ENCODE measurements around the gene CMSS1.

Gene CMSS1

GRCh38 chr3:99928771-99929744 is 111.4 kb downstream of the CMSS1 start:
- DNase-seq (ENCODE audit: extremely low read depth in 1 of 2, low read depth in 1 of 2): no peak

- no peak for DNase-seq (ENCODE audit: extremely low read depth in 1 of 2, low read depth in 1 of 2)
Measured at GRCh38 chr3:99929745-99930139, 112.1 kb downstream of the CMSS1 start.

GRCh38 chr3:99931059-99931458 is 113.4 kb downstream of the CMSS1 start:
- no peak for DNase-seq (ENCODE audit: extremely low read depth in 1 of 2, low read depth in 1 of 2)

GRCh38 chr3:99933971-99934750 is 116.5 kb downstream of the CMSS1 start:
- no peak for DNase-seq (ENCODE audit: extremely low read depth in 1 of 2, low read depth in 1 of 2)

GRCh38 chr3:99934975-99935797 is 117.5 kb downstream of the CMSS1 start:
- DNase-seq (ENCODE audit: extremely low read depth in 1 of 2, low read depth in 1 of 2): no peak

GRCh38 chr3:99938270-99938911 is 120.7 kb downstream of the CMSS1 start:
- DNase-seq (ENCODE audit: extremely low read depth in 1 of 2, low read depth in 1 of 2): no peak

- DNase-seq (ENCODE audit: extremely low read depth in 1 of 2, low read depth in 1 of 2): no peak
Measured at GRCh38 chr3:99939876-99940275, 122.2 kb downstream of the CMSS1 start.

- DNase-seq (ENCODE audit: extremely low read depth in 1 of 2, low read depth in 1 of 2): no peak
Measured at GRCh38 chr3:99940350-99940749, 122.7 kb downstream of the CMSS1 start.

GRCh38 chr3:99941211-99941610 is 123.5 kb downstream of the CMSS1 start:
- DNase-seq (ENCODE audit: extremely low read depth in 1 of 2, low read depth in 1 of 2): no peak

GRCh38 chr3:99943931-99944761 is 126.5 kb downstream of the CMSS1 start:
- DNase-seq (ENCODE audit: extremely low read depth in 1 of 2, low read depth in 1 of 2): no peak

GRCh38 chr3:99945328-99945995 is 127.8 kb downstream of the CMSS1 start:
- DNase-seq (ENCODE audit: extremely low read depth in 1 of 2, low read depth in 1 of 2): no peak

- DNase-seq (ENCODE audit: extremely low read depth in 1 of 2, low read depth in 1 of 2): no peak
Measured at GRCh38 chr3:99947356-99947755, 129.7 kb downstream of the CMSS1 start.

GRCh38 chr3:99948467-99949089 is 130.9 kb downstream of the CMSS1 start:
- DNase-seq (ENCODE audit: extremely low read depth in 1 of 2, low read depth in 1 of 2): no peak

- DNase-seq (ENCODE audit: extremely low read depth in 1 of 2, low read depth in 1 of 2): no peak
Measured at GRCh38 chr3:99949956-99950670, 132.5 kb downstream of the CMSS1 start.

GRCh38 chr3:99950921-99951320 is 133.3 kb downstream of the CMSS1 start:
- DNase-seq (ENCODE audit: extremely low read depth in 1 of 2, low read depth in 1 of 2): no peak

GRCh38 chr3:99951701-99952100 is 134.0 kb downstream of the CMSS1 start:
- no peak for DNase-seq (ENCODE audit: extremely low read depth in 1 of 2, low read depth in 1 of 2)

GRCh38 chr3:99952306-99952705 is 134.6 kb downstream of the CMSS1 start:
- no peak for DNase-seq (ENCODE audit: extremely low read depth in 1 of 2, low read depth in 1 of 2)

GRCh38 chr3:99953596-99953995 is 135.9 kb downstream of the CMSS1 start:
- DNase-seq (ENCODE audit: extremely low read depth in 1 of 2, low read depth in 1 of 2): no peak
